Motor neuron (in vitro differentiated cells): Measurements from ENCODE around the gene KDM5A. TPM values are rescaled to one million over a fixed set of nuclear protein-coding genes. Genes with fewer than 3 reads are reported as not detected.
"Not testable (repeated sequence)": the region's sequence is repeated elsewhere in the genome, so short reads cannot be mapped to it uniquely, and the experiment has no call there.

Experiments
- ATAC-seq, 8 experiments: fragments of 200-7000 bp; cut with Tn5 transposase; replicated peaks in 6 of 8; 2 replicates each; pipeline ENCODE4 v1.8.0; 2021; ENCODE audit warnings: mild to moderate bottlenecking in 8 of 8, moderate library complexity in 8 of 8
- H3K27ac ChIP-seq, 2 donors: fragments of 250-450 bp; sonication (Bioruptor Pico); 2 replicates each; pipeline ENCODE4 v1.9.0; 2021; ENCODE audit warnings: antibody characterized with exemption in 2 of 2, mild to moderate bottlenecking in 2 of 2, moderate library complexity in 1 of 2
- H3K4me1 ChIP-seq, 2 donors: fragments of 250-450 bp; sonication (Bioruptor Pico); replicated peaks in 1 of 2; 2 replicates each; pipeline ENCODE4 v1.6.1; 2021; ENCODE audit warnings: antibody characterized with exemption in 2 of 2, mild to moderate bottlenecking in 2 of 2, moderate library complexity in 1 of 2
- H3K4me3 ChIP-seq, 5 donors: fragments of 250-450 bp; sonication (Bioruptor Pico); 2 replicates each; pipeline ENCODE4 v1.9.0; 2021; ENCODE audit warnings: antibody characterized with exemption in 5 of 5, mild to moderate bottlenecking in 5 of 5, moderate library complexity in 4 of 5
- WGBS, 10 experiments: fragments of 450-650 bp; shearing (Covaris generic); methylation state at CpG; one replicate each; pipeline ENCODE4 v1.0.0; 2022; 5-methylcytosine and 5-hydroxymethylcytosine counted together
- in situ Hi-C, 9 experiments: fragments of 400-800 bp; cut with MboI; loops; one replicate each; pipeline ENCODE4 v1.15.0; 2021; ENCODE audit warnings: low sequenced_read_pairs in 9 of 9, low pct_unique_long_range_greater_than_20kb in 2 of 9; ENCODE audit not compliant: unreplicated experiment in 9 of 9
- total RNA-seq, 8 experiments: library from RNA; unstranded; fragments of 300-600 nt; gene quantifications; 2 replicates each; pipeline versions ENCODE4 v1.2.3 to v1.2.4, GENCODE V29; 2022

KDM5A gene
- total RNA-seq, 8 experiments from 2014 or later, result 23.7 to 74.2 (median 42.8) TPM

DNA sequence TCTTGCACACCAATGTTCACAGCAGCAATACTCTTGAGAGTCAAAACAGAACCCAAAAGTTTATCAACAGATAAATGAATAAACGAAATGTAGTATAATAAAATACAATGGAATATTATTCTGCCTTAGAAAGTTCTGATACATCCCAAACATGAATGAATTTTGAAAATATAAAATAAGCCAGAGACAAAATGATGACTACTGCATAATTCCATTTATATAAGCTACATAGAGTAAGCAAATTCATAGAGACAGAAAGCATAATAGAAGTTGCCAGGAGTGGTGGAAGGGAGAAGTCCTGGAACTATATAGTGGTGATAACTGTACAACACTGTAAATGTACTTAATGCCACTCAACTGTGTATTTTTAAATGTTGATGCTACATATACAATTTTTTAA, 21.1 kb downstream of the KDM5A start:
- no peak overlapping the region for H3K4me3 ChIP-seq
- H3K27ac ChIP-seq, result no peak overlapping the region
- in situ Hi-C loops, result no loop called here
- ATAC-seq, result no peak
- 50 to 100% (median 100%) methylated on average over 1 of the region's 1 CpG; no CpG with 5 or more reads in 3 of the 10 experiments for WGBS, 10 experiments
- no peaks in the 10 kb centered on the region for H3K4me1 ChIP-seq

DNA sequence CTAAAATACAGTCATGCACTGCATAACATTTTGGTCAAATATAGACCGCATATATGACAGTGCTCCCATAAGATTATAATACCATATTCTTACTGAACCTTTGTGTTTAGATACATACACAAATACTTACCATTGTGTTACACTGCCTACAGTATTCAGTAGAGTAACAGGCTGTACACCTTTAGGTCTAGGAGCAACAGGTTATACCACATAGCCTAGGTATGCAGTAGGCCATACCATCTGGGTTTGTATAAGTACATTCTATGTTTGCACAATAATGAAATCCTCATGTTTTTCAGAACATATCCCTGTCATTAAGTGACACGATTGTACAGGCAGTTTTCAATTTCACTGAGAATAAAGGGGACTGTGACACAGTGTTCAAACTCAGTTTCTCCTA, 22.3 kb downstream of the KDM5A start:
- no peak overlapping the region for H3K27ac ChIP-seq
- H3K4me3 ChIP-seq, result no peak overlapping the region
- no peaks in the 10 kb centered on the region for H3K4me1 ChIP-seq
- no peak for ATAC-seq
- WGBS, 10 experiments, result 80 to 100% (median 100%) methylated on average over 1 to 2 of the region's 2 CpGs; no CpG with 5 or more reads in 3 of the 10 experiments
- in situ Hi-C loops, result no loop called here

DNA sequence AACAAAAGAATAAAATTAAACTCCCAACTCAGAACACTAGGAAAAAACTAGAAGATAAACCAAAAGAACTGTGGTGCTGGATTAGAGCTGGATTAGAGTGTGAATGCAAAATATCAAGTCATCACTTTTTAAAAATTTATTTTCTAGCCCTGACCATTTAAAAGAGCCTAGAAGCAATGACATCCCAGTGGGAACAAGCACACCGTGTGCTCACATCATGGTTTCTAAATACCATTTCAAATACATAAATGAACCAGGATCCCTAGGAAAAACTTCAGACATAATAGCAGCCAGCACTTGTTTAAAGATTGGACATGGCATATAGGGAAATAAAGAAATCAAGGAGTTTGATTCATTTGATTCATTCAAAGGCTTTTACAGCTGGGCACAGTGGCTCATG, 30.0 kb downstream of the KDM5A start:
- Histone ChIP-seq H3K4me1 (no peaks in the 10 kb centered on the region), H3K4me3 (no peak overlapping the region), H3K27ac (no peak overlapping the region)
- 80 to 100% (median 100%) methylated on average over 1 of the region's 1 CpG for WGBS, 10 experiments
- no peak for ATAC-seq
- in situ Hi-C loops, result no loop called here

DNA sequence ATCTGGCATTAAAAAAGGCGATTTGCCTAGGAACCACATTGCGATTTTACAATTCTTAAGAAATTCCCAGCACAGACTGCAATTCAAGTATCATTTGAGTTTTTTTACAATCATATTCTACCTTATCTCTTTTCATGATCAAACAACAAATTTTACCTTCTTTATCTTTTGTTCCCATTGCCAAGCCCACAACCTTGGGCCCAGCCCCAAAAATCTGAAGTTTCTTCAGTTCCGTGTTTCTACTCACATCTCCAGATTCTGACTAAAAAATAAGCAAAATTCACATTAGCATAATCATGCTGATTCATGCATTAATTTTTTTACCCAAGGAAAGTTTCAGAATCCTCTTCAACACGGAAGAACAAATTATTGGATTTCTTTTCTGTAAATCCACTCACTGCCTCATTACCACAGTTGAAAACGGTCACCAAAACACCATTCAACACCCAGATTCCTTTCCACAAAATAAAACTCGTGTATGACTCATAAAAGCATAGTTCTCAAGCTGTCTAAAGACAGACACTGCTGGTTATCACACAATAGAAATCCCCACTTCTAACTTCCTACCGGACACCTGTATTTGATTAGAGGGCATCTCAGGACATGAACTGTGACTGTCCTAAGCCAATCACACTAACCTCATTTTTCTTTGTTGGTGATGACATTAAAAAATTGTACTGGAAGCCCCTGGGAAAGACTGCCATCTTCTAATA, 32.7 kb downstream of the KDM5A start:
- ATAC-seq, result peak in 1 of 8 experiments; percentile 33
- Histone ChIP-seq H3K27ac (no peak overlapping the region), H3K4me1 (no peaks in the 10 kb centered on the region), H3K4me3 (no peak overlapping the region)
- WGBS, 10 experiments, result 52 to 98% (median 84%) methylated on average over 3 to 7 of the region's 7 CpGs
- in situ Hi-C loops, result no loop called here

DNA sequence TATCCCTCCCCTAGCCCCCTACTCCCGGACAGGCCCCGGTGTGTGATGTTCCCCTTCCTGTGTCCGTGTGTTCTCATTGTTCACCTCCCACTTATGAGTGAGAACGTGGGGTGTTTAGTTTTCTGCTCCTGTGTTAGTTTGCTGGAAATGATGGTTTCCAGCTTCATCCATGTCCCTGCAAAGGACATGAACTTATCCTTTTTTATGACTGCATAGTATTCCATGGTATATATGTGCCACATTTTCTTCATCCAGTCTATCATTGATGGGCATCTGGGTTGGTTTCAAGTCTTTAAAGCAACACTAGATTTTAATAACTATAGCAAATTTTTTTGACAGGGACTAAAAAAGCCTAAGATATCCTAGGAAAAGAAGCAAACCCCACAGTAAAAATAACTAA, 37.9 kb downstream of the KDM5A start:
- ATAC-seq, H3K27ac ChIP-seq, H3K4me1 ChIP-seq, in situ Hi-C loops, H3K4me3 ChIP-seq: not testable (repeated sequence)
- WGBS, 10 experiments, result 98 to 100% (median 100%) methylated on average over 2 to 4 of the region's 4 CpGs; no CpG with 5 or more reads in 5 of the 10 experiments

DNA sequence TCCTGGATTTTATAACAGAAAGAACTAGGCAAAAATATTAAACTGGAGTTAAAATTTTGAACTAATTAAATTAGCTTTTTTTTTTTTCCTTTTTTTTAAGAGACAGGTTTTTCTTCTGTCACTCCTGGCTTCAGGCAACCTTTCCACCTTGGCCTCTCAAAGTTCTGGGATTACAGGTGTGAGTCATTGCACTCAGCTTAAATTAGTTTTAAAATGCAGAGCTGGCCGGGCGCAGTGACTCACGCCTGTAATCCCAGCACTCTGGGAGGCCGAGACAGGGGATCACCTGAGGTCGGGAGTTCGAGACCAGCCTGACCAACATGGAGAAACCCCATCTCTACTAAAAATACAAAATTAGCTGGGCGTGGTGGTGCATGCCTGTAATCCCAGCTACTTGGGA, 39.5 kb downstream of the KDM5A start:
- in situ Hi-C loops, H3K4me3 ChIP-seq, H3K27ac ChIP-seq, ATAC-seq, H3K4me1 ChIP-seq: not testable (repeated sequence)
- WGBS, 10 experiments, result 100% methylated on average over 2 to 5 of the region's 7 CpGs; no CpG with 5 or more reads in 8 of the 10 experiments

DNA sequence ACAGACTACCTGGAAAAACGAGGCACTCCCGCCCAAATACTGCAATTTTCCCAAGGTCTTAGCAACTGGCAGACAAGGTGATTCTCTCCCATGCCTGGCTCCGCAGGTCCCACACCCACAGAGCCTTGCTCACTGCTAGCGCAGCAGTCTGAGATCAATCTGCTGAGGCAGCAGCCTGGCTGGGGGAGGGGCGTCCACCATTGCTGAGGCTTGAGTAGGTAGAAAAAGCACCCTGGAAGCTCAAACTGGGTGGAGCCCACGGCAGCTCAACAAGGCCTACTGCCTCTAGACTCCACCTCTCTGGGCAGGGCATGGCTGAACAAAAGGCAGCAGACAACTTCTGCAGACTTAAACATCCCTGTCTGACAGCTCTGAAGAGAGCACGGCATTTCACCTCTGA, 46.1 kb downstream of the KDM5A start:
- ATAC-seq, in situ Hi-C loops, H3K4me3 ChIP-seq, H3K27ac ChIP-seq: not testable (repeated sequence)
- 60 to 100% (median 72%) methylated on average over 1 to 6 of the region's 7 CpGs; no CpG with 5 or more reads in 6 of the 10 experiments for WGBS, 10 experiments
- peaks cover 0 to 14% of the 10 kb centered on the region in 2 donors for H3K4me1 ChIP-seq

DNA sequence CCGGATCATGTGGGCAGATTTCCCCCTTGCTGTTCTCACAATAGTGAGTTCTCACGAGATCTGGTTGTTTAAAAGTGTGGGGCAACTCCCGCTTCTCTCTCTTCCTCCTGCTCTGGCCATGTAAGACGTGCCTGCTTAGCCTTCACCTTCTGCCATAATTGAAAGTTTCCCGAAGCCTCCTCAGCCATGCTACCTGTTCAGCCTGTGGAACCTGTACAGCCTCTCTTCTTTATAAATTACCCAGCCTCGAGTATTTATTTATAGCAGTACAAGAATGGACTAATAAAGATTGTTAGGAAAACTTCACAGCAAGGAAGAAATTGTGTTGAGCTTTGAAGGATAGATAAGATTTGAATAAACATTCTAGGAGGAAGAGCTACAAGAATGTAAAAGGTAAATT, 52.1 kb downstream of the KDM5A start:
- H3K4me3 ChIP-seq, result no peak overlapping the region
- peaks cover 0 to 4% of the 10 kb centered on the region in 2 donors for H3K4me1 ChIP-seq
- ATAC-seq, result no peak
- in situ Hi-C loops, result no loop called here
- WGBS, 10 experiments, result 70 to 100% (median 88%) methylated on average over 1 to 4 of the region's 6 CpGs; no CpG with 5 or more reads in 1 of the 10 experiments
- H3K27ac ChIP-seq, result no peak overlapping the region

DNA sequence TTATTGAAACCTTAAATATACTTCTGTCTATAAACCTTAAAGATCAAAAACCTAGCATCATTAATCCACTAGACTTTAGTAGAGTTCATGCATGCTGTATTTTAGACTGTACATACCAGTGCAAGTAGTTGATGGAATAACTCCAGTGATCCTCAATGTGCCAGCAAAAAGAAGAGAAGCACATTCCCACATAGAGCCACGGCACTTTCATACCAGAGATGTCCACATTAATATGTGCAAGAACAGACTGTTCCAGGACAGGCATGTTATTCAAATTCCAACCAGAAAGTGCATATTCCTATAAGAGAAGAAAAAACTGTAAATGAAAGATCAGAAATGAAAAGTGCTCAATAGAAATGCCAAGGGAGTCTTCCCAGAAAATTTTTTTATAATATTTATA, 55.0 kb downstream of the KDM5A start:
- peak in 3 of 8 experiments; percentile 89 to 97 (median 90) for ATAC-seq

DNA sequence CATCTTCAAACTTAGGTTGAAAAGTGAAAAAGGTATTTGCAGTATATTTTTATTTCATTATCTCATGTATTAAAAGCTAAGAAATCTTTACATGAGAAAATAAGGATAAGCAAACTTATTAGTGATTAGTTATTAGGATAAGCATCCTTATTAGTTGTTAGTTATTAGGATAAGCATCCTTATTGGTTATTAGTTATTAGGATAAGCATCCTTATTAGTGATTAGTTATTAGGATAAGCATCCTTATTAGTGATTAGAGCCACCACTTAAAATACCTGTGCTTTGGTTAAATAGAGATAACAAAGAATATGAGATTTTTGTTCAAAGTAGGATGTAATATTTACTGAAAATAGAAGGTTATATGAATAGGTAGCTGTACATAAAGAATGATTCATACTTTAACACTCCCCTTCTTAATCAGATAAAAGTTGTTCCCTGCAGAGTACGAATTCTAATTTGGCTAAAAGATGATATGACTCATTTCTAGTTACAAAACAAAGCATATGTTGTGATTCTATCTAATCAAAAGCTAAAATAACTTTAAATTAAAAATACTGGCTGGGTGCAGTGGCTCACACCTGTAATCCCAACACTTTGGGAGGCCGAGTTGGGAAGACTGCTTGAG, 56.4 kb downstream of the KDM5A start:
- Histone ChIP-seq H3K27ac (no peak overlapping the region), H3K4me1 (no peaks in the 10 kb centered on the region), H3K4me3 (no peak overlapping the region)
- in situ Hi-C loops, result no loop called here
- ATAC-seq, result peak in 2 of 8 experiments; percentile 24 to 38
- WGBS, 10 experiments, result 80 to 100% (median 91%) methylated on average over 1 to 2 of the region's 2 CpGs; no CpG with 5 or more reads in 2 of the 10 experiments

More for the DNA sequence above, 55.0 kb downstream of the KDM5A start:
- Histone ChIP-seq H3K4me3 (no peak overlapping the region), H3K4me1 (no peaks in the 10 kb centered on the region), H3K27ac (no peak overlapping the region)
- 0 to 100% (median 39%) methylated on average over 1 of the region's 1 CpG; no CpG with 5 or more reads in 2 of the 10 experiments for WGBS, 10 experiments
- in situ Hi-C loops, result no loop called here

DNA sequence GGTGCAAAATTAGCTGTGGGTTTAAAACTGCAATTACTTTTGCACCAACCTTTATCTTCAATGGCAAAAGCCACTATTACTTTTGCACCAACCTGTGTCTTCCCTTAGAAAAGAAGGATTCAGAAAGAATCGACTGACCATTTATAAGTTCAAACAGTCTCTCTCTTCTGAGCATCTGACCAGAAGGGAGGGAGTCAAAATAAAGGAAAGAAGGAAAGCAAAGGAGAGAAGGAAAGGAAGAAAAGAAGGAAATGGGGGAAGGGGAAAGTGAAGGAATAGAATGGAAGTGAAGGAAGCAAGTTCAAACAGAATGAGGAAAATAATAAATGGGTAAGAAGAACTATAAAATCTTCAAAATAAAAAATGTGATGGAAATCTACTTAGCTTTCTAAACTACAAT, 57.8 kb downstream of the KDM5A start:
- WGBS, 10 experiments, result 75 to 100% (median 98%) methylated on average over 1 of the region's 1 CpG; no CpG with 5 or more reads in 2 of the 10 experiments
- H3K27ac ChIP-seq, result no peak overlapping the region

DNA sequence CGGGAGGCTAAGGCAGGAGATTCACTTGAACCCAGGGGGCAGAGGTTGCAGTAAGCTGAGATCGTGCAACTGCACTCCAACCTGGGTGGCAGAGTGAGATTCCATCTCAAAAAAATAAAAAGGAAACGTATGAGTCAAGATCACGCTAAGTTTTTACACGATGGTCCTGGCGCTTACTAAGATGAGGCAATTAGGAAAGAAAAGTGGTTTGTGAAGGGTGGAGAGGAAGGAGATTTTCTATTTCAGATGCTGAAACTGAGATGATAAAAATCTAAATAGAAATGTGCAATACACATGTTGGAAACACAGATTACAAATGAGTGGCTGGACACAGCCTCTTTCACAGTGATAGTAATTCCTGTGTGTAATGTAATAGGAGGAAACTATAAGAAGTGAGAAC, 63.2 kb downstream of the KDM5A start:
- Histone ChIP-seq H3K4me1 (no peaks in the 10 kb centered on the region), H3K4me3 (no peak overlapping the region), H3K27ac (no peak overlapping the region)
- WGBS, 10 experiments, result 52 to 98% (median 93%) methylated on average over 2 to 6 of the region's 6 CpGs; no CpG with 5 or more reads in 2 of the 10 experiments
- in situ Hi-C loops, result no loop called here
- no peak for ATAC-seq

More for the DNA sequence above, 57.8 kb downstream of the KDM5A start:
- no peaks in the 10 kb centered on the region for H3K4me1 ChIP-seq
- in situ Hi-C loops, result no loop called here
- no peak for ATAC-seq
- no peak overlapping the region for H3K4me3 ChIP-seq

DNA sequence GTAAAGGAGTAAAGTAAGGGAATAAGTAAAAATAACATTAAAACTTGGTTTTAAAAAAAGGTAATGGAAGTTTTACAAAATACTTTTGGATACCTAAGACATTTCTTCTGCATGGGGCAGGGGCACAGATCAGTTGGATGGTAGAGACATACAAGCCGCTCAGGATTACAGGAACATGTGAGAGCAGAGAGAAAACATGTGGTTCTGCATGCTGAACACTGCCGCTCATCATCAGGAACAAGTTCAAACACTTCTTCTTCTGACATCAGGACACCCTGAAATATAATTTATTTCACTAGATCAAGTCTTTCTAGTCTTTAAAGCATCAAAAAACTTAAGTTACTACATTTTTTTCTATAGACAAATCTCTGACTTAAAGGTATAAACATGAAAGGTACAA, 65.6 kb downstream of the KDM5A start:
- in situ Hi-C loops, result no loop called here
- Histone ChIP-seq H3K4me1 (no peaks in the 10 kb centered on the region), H3K4me3 (no peak overlapping the region), H3K27ac (no peak overlapping the region)
- WGBS, 10 experiments, result 83 to 100% (median 98%) methylated on average over 1 to 2 of the region's 2 CpGs
- no peak for ATAC-seq
